RWPE1 (cell line): ENCODE results near the gene MEIS2.

Source experiments
- CTCF ChIA-PET: fragments of 350-600 bp; sonication (Branson Sonifier 250); formaldehyde crosslinking; extraction: SDS; loops from one replicate; lab custom pipeline; 2021; lab: Yijun Ruan, JAX
- POLR2A ChIA-PET: fragments of 400-600 bp; formaldehyde crosslinking; extraction: SDS; loops from one replicate; lab custom pipeline; 2020; ENCODE audit warnings: antibody characterized with exemption; ENCODE audit not compliant: low non-redundant PET; lab: Yijun Ruan, JAX
- DNase-seq: peaks from one replicate; pipeline ENCODE4 v3.0.0; 2012; ENCODE audit warnings: low spot score
- H3K27ac ChIP-seq: fragments of 450-650 bp; 2 replicates; pipeline ENCODE4 v1.5.1; 2017
- CTCF ChIP-seq: fragments of 450-650 bp; conservative IDR thresholded peaks from 2 replicates; pipeline ENCODE4 v1.5.1; 2017; ENCODE audit warnings: low read depth, mild to moderate bottlenecking

The MEIS2 gene

GRCh38 chr15:36940219-36940618 lies 160.1 kb downstream of the MEIS2 start:
- no peak overlapping the region for H3K27ac ChIP-seq
- no peak for TF ChIP-seq CTCF
- no peak for DNase-seq
- ChIA-PET CTCF (no interaction called here), POLR2A (no interaction called here)

- ChIA-PET CTCF (no interaction called here), POLR2A (no interaction called here)
- DNase-seq, result no peak
- TF ChIP-seq CTCF, result no peak
- H3K27ac ChIP-seq, result no peak overlapping the region
These were observed 161.6 kb downstream of the MEIS2 start for GRCh38 chr15:36938764-36939163.

GRCh38 chr15:36938131-36938530 lies 162.2 kb downstream of the MEIS2 start:
- TF ChIP-seq CTCF, result no peak
- POLR2A ChIA-PET, result no interaction called here
- no peak for DNase-seq
- H3K27ac ChIP-seq, result no peak overlapping the region
- CTCF ChIA-PET, result no interaction called here

GRCh38 chr15:36936613-36937012 lies 163.7 kb downstream of the MEIS2 start:
- ChIA-PET CTCF (no interaction called here), POLR2A (no interaction called here)
- H3K27ac ChIP-seq, result no peak overlapping the region
- no peak for TF ChIP-seq CTCF
- DNase-seq, result no peak

GRCh38 chr15:36933255-36933990 lies 166.9 kb downstream of the MEIS2 start:
- H3K27ac ChIP-seq, result no peak overlapping the region
- ChIA-PET CTCF (no interaction called here), POLR2A (no interaction called here)
- no peak for DNase-seq
- no peak for TF ChIP-seq CTCF

- ChIA-PET POLR2A (no interaction called here), CTCF (no interaction called here)
- DNase-seq, result no peak
- no peak overlapping the region for H3K27ac ChIP-seq
- no peak for TF ChIP-seq CTCF
These were observed 168.3 kb downstream of the MEIS2 start for GRCh38 chr15:36932070-36932469.

- TF ChIP-seq CTCF, result no peak
- DNase-seq, result no peak
- ChIA-PET POLR2A (no interaction called here), CTCF (no interaction called here)
- no peak overlapping the region for H3K27ac ChIP-seq
These were observed 168.9 kb downstream of the MEIS2 start for GRCh38 chr15:36931434-36931833.
